Smooth muscle cell (in vitro differentiated cells): ENCODE data around the gene EGFR. TPM values are rescaled to one million over a fixed set of nuclear protein-coding genes. Genes with fewer than 3 reads are reported as not detected.

Experiments used
- DNase-seq: peaks from one replicate; lab custom pipeline; 2025; ENCODE audit not compliant: unreplicated experiment; lab: John Stamatoyannopoulos, UW
- H2AFZ ChIP-seq: fragments of 200-600 bp; sonication (generic); 2 replicates; pipeline ENCODE4 v1.6.0; 2016; ENCODE audit warnings: antibody characterized with exemption, low read depth, mild to moderate bottlenecking
- H3F3A ChIP-seq: fragments of 200-600 bp; sonication (generic); 2 replicates; pipeline ENCODE4 v1.6.0; 2017; ENCODE audit warnings: antibody characterized with exemption, low read depth
- H3K27ac ChIP-seq: fragments of 200-600 bp; sonication (generic); 2 replicates; pipeline ENCODE4 v1.5.1; 2016; ENCODE audit warnings: low read depth, mild to moderate bottlenecking
- H3K27me3 ChIP-seq: fragments of 200-600 bp; sonication (generic); 2 replicates; pipeline ENCODE4 v1.6.1; 2016; ENCODE audit warnings: low read depth, mild to moderate bottlenecking
- H3K36me3 ChIP-seq: fragments of 200-600 bp; sonication (generic); 2 replicates; pipeline ENCODE4 v1.5.1; 2016; ENCODE audit warnings: low read depth
- H3K4me1 ChIP-seq: fragments of 200-600 bp; sonication (generic); 2 replicates; pipeline ENCODE4 v1.5.1; 2016; ENCODE audit warnings: low read depth
- H3K4me2 ChIP-seq: fragments of 200-600 bp; sonication (generic); 2 replicates; pipeline ENCODE4 v1.6.0; 2016; ENCODE audit warnings: mild to moderate bottlenecking
- H3K4me3 ChIP-seq: fragments of 200-600 bp; sonication (generic); 2 replicates; pipeline ENCODE4 v1.5.1; 2016; ENCODE audit warnings: mild to moderate bottlenecking
- H3K79me2 ChIP-seq: fragments of 200-600 bp; sonication (generic); 2 replicates; pipeline ENCODE4 v1.6.0; 2016; ENCODE audit warnings: low read depth, mild to moderate bottlenecking
- H3K9ac ChIP-seq: fragments of 200-600 bp; sonication (generic); 2 replicates; pipeline ENCODE4 v1.6.0; 2016; ENCODE audit warnings: low read depth
- H3K9me3 ChIP-seq: fragments of 200-600 bp; sonication (generic); replicated peaks from 2 replicates; pipeline ENCODE4 v1.5.1; 2016; ENCODE audit warnings: low read depth
- H4K20me1 ChIP-seq: fragments of 200-600 bp; sonication (generic); 2 replicates; pipeline ENCODE4 v1.6.0; 2016; ENCODE audit warnings: low read depth
- CTCF ChIP-seq: fragments of 200-600 bp; sonication (generic); IDR thresholded peaks from 2 replicates; pipeline ENCODE4 v1.5.1; 2017; ENCODE audit warnings: borderline replicate concordance, mild to moderate bottlenecking, antibody characterized with exemption; ENCODE audit not compliant: insufficient read depth, poor library complexity, severe bottlenecking
- WGBS: methylation state at CpG from one replicate; pipeline ENCODE4 v1.1.7; 2016; ENCODE audit warnings: low lambda C conversion rate; 5-methylcytosine and 5-hydroxymethylcytosine counted together
- polyA plus RNA-seq: library from polyadenylated mRNA; unstranded; fragments of >200 nt; fragmentation: Nextera tagmentation; extraction: Ambion mirVana; gene quantifications from 2 replicates; pipeline ENCODE4 v1.2.1, GENCODE V29; 2016
- total RNA-seq: library from RNA; depleted of rRNA; stranded (reverse); fragments of >200 nt; gene quantifications from 2 replicates; pipeline ENCODE4 v1.2.3, GENCODE V29; 2014

EGFR gene
- total and polyA plus RNA-seq, 2 experiments from 2014 or later = 9.0 to 31.1 TPM

- Histone ChIP-seq H3K4me1 (no peaks in the 10 kb centered on the region), H3K4me2 (peak overlapping the region; percentile 43), H3K79me2 (no peaks in the 10 kb centered on the region), H3K4me3 (no peak overlapping the region), H3K27ac (peak overlapping the region; percentile 73), H3K9ac (no peak overlapping the region), H4K20me1 (no peaks in the 10 kb centered on the region), H2AFZ (no peak overlapping the region), H3K27me3 (no peaks in the 10 kb centered on the region), H3K9me3 (no peaks in the 10 kb centered on the region), H3K36me3 (peaks cover 4% of the 10 kb centered on the region), H3F3A (peaks cover 4% of the 10 kb centered on the region)
- DNase-seq = no peak
- 54% methylated on average over 5 of the region's 5 CpGs for WGBS
- TF ChIP-seq CTCF = no peak
These were observed 153.3 kb downstream of the EGFR start for GRCh38 chr7:55172161-55172560.

- WGBS = 97% methylated on average over 25 of the region's 25 CpGs
These were observed 154.2 kb downstream of the EGFR start for GRCh38 chr7:55172881-55173609.

GRCh38 chr7:55173671-55174070 is 154.9 kb downstream of the EGFR start:
- H2AFZ ChIP-seq = no peak overlapping the region
- H3K27me3 ChIP-seq = no peaks in the 10 kb centered on the region
- H3K9ac ChIP-seq = no peak overlapping the region
- H3K4me2 ChIP-seq = no peak overlapping the region
- H3F3A ChIP-seq = peaks cover 6% of the 10 kb centered on the region
- DNase-seq = no peak
- peaks cover 4% of the 10 kb centered on the region for H3K36me3 ChIP-seq
- no peak overlapping the region for H3K4me3 ChIP-seq
- no peaks in the 10 kb centered on the region for H3K9me3 ChIP-seq
- TF ChIP-seq CTCF = no peak
- no peaks in the 10 kb centered on the region for H3K79me2 ChIP-seq
- H4K20me1 ChIP-seq = no peaks in the 10 kb centered on the region
- no peak overlapping the region for H3K27ac ChIP-seq
- WGBS = 97% methylated on average over 7 of the region's 7 CpGs
- H3K4me1 ChIP-seq = no peaks in the 10 kb centered on the region

More at GRCh38 chr7:55172881-55173609, 154.2 kb downstream of the EGFR start:
- DNase-seq = no peak
- Histone ChIP-seq H3K4me2 (no peak overlapping the region), H3K9ac (no peak overlapping the region), H3F3A (peaks cover 6% of the 10 kb centered on the region), H4K20me1 (no peaks in the 10 kb centered on the region), H2AFZ (no peak overlapping the region), H3K4me1 (no peaks in the 10 kb centered on the region), H3K9me3 (no peaks in the 10 kb centered on the region), H3K4me3 (no peak overlapping the region), H3K36me3 (peaks cover 4% of the 10 kb centered on the region), H3K27me3 (no peaks in the 10 kb centered on the region), H3K27ac (peak overlapping the region; percentile 73), H3K79me2 (no peaks in the 10 kb centered on the region)
- no peak for TF ChIP-seq CTCF

GRCh38 chr7:55174456-55174855 is 155.6 kb downstream of the EGFR start:
- Histone ChIP-seq H2AFZ (no peak overlapping the region), H3K9me3 (no peaks in the 10 kb centered on the region), H3K4me2 (no peak overlapping the region), H3K4me1 (no peaks in the 10 kb centered on the region), H3F3A (peaks cover 6% of the 10 kb centered on the region), H3K36me3 (peaks cover 4% of the 10 kb centered on the region), H3K9ac (no peak overlapping the region), H4K20me1 (no peaks in the 10 kb centered on the region), H3K27ac (no peak overlapping the region), H3K79me2 (no peaks in the 10 kb centered on the region), H3K27me3 (no peaks in the 10 kb centered on the region), H3K4me3 (no peak overlapping the region)
- WGBS = 94% methylated on average over 12 of the region's 12 CpGs
- no peak for DNase-seq
- TF ChIP-seq CTCF = no peak
